AG04450 (cell line): ENCODE data around the gene OTOF. TPM values are rescaled to one million over a fixed set of nuclear protein-coding genes. Genes with fewer than 3 reads are reported as not detected.

ENCODE experiments used
- CTCF ChIA-PET: fragments of 300-600, 350-600 bp; formaldehyde crosslinking; extraction: SDS; loops from one replicate; lab custom pipeline; 2022; ENCODE audit warnings: antibody characterized with exemption, inconsistent platforms; lab: Charles Lee
- POLR2A ChIA-PET: fragments of 350-600 bp; formaldehyde crosslinking; extraction: SDS; loops from one replicate; lab custom pipeline; 2021; ENCODE audit warnings: antibody characterized with exemption, inconsistent platforms; lab: Yijun Ruan, JAX
- DNase-seq: peaks from one replicate; pipeline ENCODE4 v3.0.0-alpha.2; 2011; ENCODE audit warnings: low read depth, low spot score
- H3K27ac ChIP-seq: one replicate; pipeline ENCODE4 v1.5.1; 2012; ENCODE audit warnings: low read depth, low read length, control low read depth
- H3K27me3 ChIP-seq: one replicate; pipeline ENCODE4 v1.6.0; 2012; ENCODE audit warnings: low read length; ENCODE audit not compliant: control insufficient read depth, insufficient read depth
- H3K4me3 ChIP-seq: 2 replicates; pipeline ENCODE4 v1.5.1; 2011; ENCODE audit warnings: mild to moderate bottlenecking, low read depth, low read length, control low read depth
- H3K9me3 ChIP-seq: 2 replicates; pipeline ENCODE4 v1.5.1; 2012; ENCODE audit warnings: low read length; ENCODE audit not compliant: control insufficient read depth, insufficient read depth
- CTCF ChIP-seq: IDR thresholded peaks from 2 replicates; pipeline ENCODE4 v1.5.1; 2011; ENCODE audit warnings: low read depth, low read length, control low read depth, inconsistent platforms
- polyA plus RNA-seq: library from polyadenylated mRNA; depleted of rRNA; stranded (reverse); fragments of >200 nt; gene quantifications from 2 replicates; pipeline ENCODE4 v1.2.3, GENCODE V29; 2011

Gene OTOF
- polyA plus RNA-seq, 1 experiment = not detected

GRCh38 chr2:26522325-26522724 lies 44.4 kb upstream of the OTOF start:
- H3K27ac ChIP-seq = no peak overlapping the region
- CTCF ChIA-PET = no interaction called here
- POLR2A ChIA-PET = no interaction called here
- TF ChIP-seq CTCF = no peak
- H3K4me3 ChIP-seq = no peak overlapping the region
- H3K27me3 ChIP-seq = peaks cover 45% of the 10 kb centered on the region
- no peak for DNase-seq
- no peaks in the 10 kb centered on the region; the same call in 1 of the 2 replicates for H3K9me3 ChIP-seq

GRCh38 chr2:26521913-26522180 lies 43.9 kb upstream of the OTOF start:
- POLR2A ChIA-PET = no interaction called here

GRCh38 chr2:26521054-26521912 lies 43.4 kb upstream of the OTOF start:
- POLR2A ChIA-PET = no interaction called here
- DNase-seq = no peak
- Histone ChIP-seq H3K27ac (no peak overlapping the region), H3K9me3 (no peaks in the 10 kb centered on the region; the same call in 1 of the 2 replicates), H3K27me3 (peaks cover 47% of the 10 kb centered on the region), H3K4me3 (no peak overlapping the region)
- CTCF ChIA-PET = interaction anchor here (0.6 to 1.8 kb wide), 2 partner anchors 30 to 57 kb away, joined by 3 to 6 read pairs; no protein-coding TSS in a partner anchor
- TF ChIP-seq CTCF = peak; percentile 40

More at GRCh38 chr2:26521913-26522180, 43.9 kb upstream of the OTOF start:
- Histone ChIP-seq H3K4me3 (no peak overlapping the region), H3K9me3 (no peaks in the 10 kb centered on the region; the same call in 1 of the 2 replicates), H3K27ac (no peak overlapping the region), H3K27me3 (peaks cover 47% of the 10 kb centered on the region)
- CTCF ChIA-PET = no interaction called here
- TF ChIP-seq CTCF = no peak
- no peak for DNase-seq

GRCh38 chr2:26520148-26520449 lies 42.2 kb upstream of the OTOF start:
- no peak for TF ChIP-seq CTCF
- CTCF ChIA-PET = interaction anchor here (1.8 kb wide), 1 partner anchor 58 kb away, joined by 6 read pairs; no protein-coding TSS in a partner anchor
- no peak for DNase-seq
- POLR2A ChIA-PET = no interaction called here
- H3K4me3 ChIP-seq = no peak overlapping the region
- H3K27me3 ChIP-seq = peaks cover 47% of the 10 kb centered on the region
- no peak overlapping the region for H3K27ac ChIP-seq
- H3K9me3 ChIP-seq = no peaks in the 10 kb centered on the region; the same call in 1 of the 2 replicates

- ChIA-PET POLR2A (no interaction called here), CTCF (interaction anchor here (1.8 kb wide), 1 partner anchor 58 kb away, joined by 6 read pairs; no protein-coding TSS in a partner anchor)
- no peak for TF ChIP-seq CTCF
- peaks cover 49% of the 10 kb centered on the region for H3K27me3 ChIP-seq
- no peak overlapping the region for H3K27ac ChIP-seq
- no peaks in the 10 kb centered on the region; the same call in 1 of the 2 replicates for H3K9me3 ChIP-seq
- no peak for DNase-seq
- H3K4me3 ChIP-seq = no peak overlapping the region
Observed at GRCh38 chr2:26519396-26520147, 41.6 kb upstream of the OTOF start.
